Body of pancreas (tissue), 4 donors: ENCODE measurements around the gene CNOT6. TPM values are rescaled to one million over a fixed set of nuclear protein-coding genes. Genes with fewer than 3 reads are reported as not detected.
"Not testable (repeated sequence)": the region's sequence is repeated elsewhere in the genome, so short reads cannot be mapped to it uniquely, and the experiment has no call there.

Experiments
- ATAC-seq: fragments of 150-250 bp; one replicate; pipeline ENCODE4 v1.9.1; 2016
- DNase-seq, 4 donors: peaks; one replicate each; pipeline ENCODE4 v3.0.0-alpha.2; 2019
- H3K27ac ChIP-seq, 4 donors: fragments of 200-600 bp; sonication (generic); 1 replicate in 3 of 4; 2 replicates in 1 of 4; pipeline versions ENCODE4 v1.5.1 to v1.6.1; 2016 to 2019; ENCODE audit warnings: mild to moderate bottlenecking in 1 of 4, mixed read lengths in 1 of 4, moderate library complexity in 1 of 4
- H3K27me3 ChIP-seq, 2 donors: fragments of 200-600 bp; sonication (generic); one replicate each; pipeline ENCODE4 v1.6.0; 2016; ENCODE audit warnings: mild to moderate bottlenecking in 1 of 2
- H3K36me3 ChIP-seq, 2 donors: fragments of 200-600 bp; sonication (generic); replicated peaks in 1 of 2; 2 replicates each; pipeline ENCODE4 v1.5.1; 2016; ENCODE audit warnings: low read depth in 2 of 2; ENCODE audit not compliant: insufficient read depth in 1 of 2
- H3K4me1 ChIP-seq: fragments of 200-600 bp; sonication (generic); one replicate; pipeline ENCODE4 v1.6.0; 2016
- H3K4me3 ChIP-seq, 2 donors: fragments of 200-600 bp; sonication (generic); 1 replicate in 1 of 2; 2 replicates in 1 of 2; pipeline ENCODE4 v1.5.1; 2016 to 2019
- H3K9me3 ChIP-seq, 3 donors: fragments of 200-600 bp; sonication (generic); 1 replicate in 2 of 3; 2 replicates in 1 of 3; pipeline ENCODE4 v1.5.1; 2016
- POLR2A ChIP-seq, 3 donors: fragments of 450-650 bp; IDR thresholded peaks; one replicate each; pipeline ENCODE4 v1.6.1; 2016; ENCODE audit warnings: antibody characterized with exemption in 3 of 3, mild to moderate bottlenecking in 2 of 3
- WGBS, 2 donors: methylation state at CpG; one replicate each; pipeline ENCODE4 v1.1.5; 2017; 5-methylcytosine and 5-hydroxymethylcytosine counted together
- intact Hi-C: fragments of 100-400 bp; cut with DNase I; formaldehyde crosslinking; loops from one replicate; pipeline ENCODE4 v1.15.1; 2023
- total RNA-seq, 2 donors: library from RNA; depleted of rRNA; stranded (reverse); fragments of >200 nt; gene quantifications; one replicate each; pipeline ENCODE4 v1.1.0, GENCODE V29; 2016
- TF ChIP-seq, protein P1 (sequence below), 7 experiments: fragments of 450-650 bp in 4 of 7; fragments of 200-600 bp in 3 of 7; sonication (generic) in 3 of 7; IDR thresholded peaks; one replicate each; pipeline ENCODE4 v1.5.1; 2016 to 2019; ENCODE audit warnings: antibody characterized with exemption in 7 of 7

The CNOT6 gene
- total RNA-seq, 2 donors from 2014 or later, result 4.0 to 7.5 TPM

GRCh38 chr5:180498378-180498777, 4.2 kb downstream of the CNOT6 start:
- DNase-seq, result no peak
- Histone ChIP-seq H3K36me3 (no peaks in the 10 kb centered on the region), H3K27ac (no peak overlapping the region), H3K27me3 (no peaks in the 10 kb centered on the region), H3K4me3 (no peak overlapping the region), H3K9me3 (no peaks in the 10 kb centered on the region), H3K4me1 (peaks cover 21% of the 10 kb centered on the region)
- 77 to 93% methylated on average over 3 of the region's 3 CpGs for WGBS, 2 donors
- ATAC-seq, result no peak
- intact Hi-C loops, result no loop called here
- TF ChIP-seq POLR2A (IDR thresholded peaks at IDR 0.05), result no peak
- TF ChIP-seq, protein P1, sequence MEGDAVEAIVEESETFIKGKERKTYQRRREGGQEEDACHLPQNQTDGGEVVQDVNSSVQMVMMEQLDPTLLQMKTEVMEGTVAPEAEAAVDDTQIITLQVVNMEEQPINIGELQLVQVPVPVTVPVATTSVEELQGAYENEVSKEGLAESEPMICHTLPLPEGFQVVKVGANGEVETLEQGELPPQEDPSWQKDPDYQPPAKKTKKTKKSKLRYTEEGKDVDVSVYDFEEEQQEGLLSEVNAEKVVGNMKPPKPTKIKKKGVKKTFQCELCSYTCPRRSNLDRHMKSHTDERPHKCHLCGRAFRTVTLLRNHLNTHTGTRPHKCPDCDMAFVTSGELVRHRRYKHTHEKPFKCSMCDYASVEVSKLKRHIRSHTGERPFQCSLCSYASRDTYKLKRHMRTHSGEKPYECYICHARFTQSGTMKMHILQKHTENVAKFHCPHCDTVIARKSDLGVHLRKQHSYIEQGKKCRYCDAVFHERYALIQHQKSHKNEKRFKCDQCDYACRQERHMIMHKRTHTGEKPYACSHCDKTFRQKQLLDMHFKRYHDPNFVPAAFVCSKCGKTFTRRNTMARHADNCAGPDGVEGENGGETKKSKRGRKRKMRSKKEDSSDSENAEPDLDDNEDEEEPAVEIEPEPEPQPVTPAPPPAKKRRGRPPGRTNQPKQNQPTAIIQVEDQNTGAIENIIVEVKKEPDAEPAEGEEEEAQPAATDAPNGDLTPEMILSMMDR (IDR thresholded peaks at IDR 0.05), result no peak

GRCh38 chr5:180499684-180500083, 5.5 kb downstream of the CNOT6 start:
- Histone ChIP-seq H3K4me1 (peaks cover 24% of the 10 kb centered on the region), H3K36me3 (no peaks in the 10 kb centered on the region), H3K9me3 (no peaks in the 10 kb centered on the region), H3K27ac (no peak overlapping the region), H3K4me3 (no peak overlapping the region), H3K27me3 (no peaks in the 10 kb centered on the region)
- ATAC-seq (no peak), DNase-seq (no peak)
- no peak for TF ChIP-seq POLR2A (IDR thresholded peaks at IDR 0.05)
- TF ChIP-seq, protein P1 (IDR thresholded peaks at IDR 0.05), result no peak
- intact Hi-C loops, result no loop called here
- WGBS, 2 donors, result 51 to 52% methylated on average over 3 of the region's 3 CpGs

DNA sequence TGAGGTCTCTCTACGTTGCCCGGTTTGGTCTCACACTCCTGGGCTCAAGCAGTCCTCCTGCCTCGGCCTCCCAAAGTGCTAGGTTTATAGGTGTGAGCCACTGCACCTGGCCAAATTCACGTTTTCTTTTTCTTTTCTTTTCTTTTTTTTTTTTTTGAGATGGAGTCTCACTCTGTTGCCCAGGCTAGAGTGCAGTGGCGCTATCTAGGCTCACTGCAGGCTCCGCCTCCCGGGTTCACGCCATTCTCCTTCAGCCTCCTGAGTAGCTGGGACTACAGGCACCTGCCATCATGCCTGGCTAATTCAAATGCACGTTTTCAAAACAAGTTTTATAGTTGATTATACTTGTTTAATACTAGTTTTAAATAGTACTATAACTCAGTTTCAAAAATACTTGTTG, 6.1 kb downstream of the CNOT6 start:
- H3K27ac ChIP-seq, intact Hi-C loops, ATAC-seq, H3K27me3 ChIP-seq, H3K36me3 ChIP-seq, H3K4me3 ChIP-seq, H3K9me3 ChIP-seq, DNase-seq: not testable (repeated sequence)
- peaks cover 19% of the 10 kb centered on the region for H3K4me1 ChIP-seq
- 90% methylated on average over 9 of the region's 9 CpGs for WGBS, 2 donors

DNA sequence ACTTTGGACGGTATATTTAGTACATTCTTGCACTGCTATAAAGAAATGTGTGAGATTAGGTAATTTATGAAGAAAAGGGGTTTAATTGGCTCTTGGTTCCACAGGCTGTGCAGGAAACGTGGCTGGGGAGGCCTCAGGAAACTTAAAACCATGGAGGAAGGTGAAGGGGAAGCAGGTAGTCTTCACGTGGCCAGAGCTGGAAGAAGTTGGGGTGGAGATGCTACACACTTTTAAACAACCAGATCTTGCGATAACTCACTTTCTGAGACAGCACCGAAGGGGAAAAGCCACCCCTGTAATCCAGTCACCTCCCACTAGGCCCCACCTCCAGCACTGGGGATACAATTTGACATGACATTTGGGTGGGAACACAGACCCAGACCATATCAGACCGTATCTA, 13.5 kb downstream of the CNOT6 start:
- ATAC-seq, result no peak
- intact Hi-C loops, result no loop called here
- Histone ChIP-seq H3K27me3 (no peaks in the 10 kb centered on the region), H3K36me3 (no peaks in the 10 kb centered on the region), H3K9me3 (no peaks in the 10 kb centered on the region), H3K4me3 (no peak overlapping the region), H3K27ac (no peak overlapping the region), H3K4me1 (peaks cover 13% of the 10 kb centered on the region)
- TF ChIP-seq, protein P1 (IDR thresholded peaks at IDR 0.05), result no peak
- no peak for TF ChIP-seq POLR2A (IDR thresholded peaks at IDR 0.05)
- 66 to 80% methylated on average over 6 of the region's 6 CpGs for WGBS, 2 donors
- DNase-seq, result no peak

DNA sequence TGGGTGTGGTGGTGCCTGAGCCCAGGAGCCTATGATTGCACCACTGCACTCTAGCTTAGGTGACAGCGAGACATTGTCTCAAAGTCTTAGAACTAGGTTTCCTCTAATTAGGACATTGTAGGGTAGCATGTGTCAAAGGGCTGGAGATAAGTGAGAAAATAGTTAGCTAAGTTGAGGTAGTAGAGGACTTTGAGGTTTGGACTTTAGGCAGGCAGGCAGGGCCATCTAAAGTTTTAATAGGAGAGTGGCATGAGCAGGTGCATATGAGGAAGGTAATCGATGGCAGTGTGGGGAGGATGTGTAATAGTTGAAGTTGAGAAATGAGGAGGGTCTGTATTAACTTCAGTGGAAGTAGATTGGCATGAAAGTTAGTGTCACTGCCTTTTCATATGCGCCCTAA, 21.1 kb downstream of the CNOT6 start:
- no peak for DNase-seq
- TF ChIP-seq, protein P1 (IDR thresholded peaks at IDR 0.05), result no peak
- TF ChIP-seq POLR2A (IDR thresholded peaks at IDR 0.05), result no peak
- intact Hi-C loops, result no loop called here
- Histone ChIP-seq H3K9me3 (no peaks in the 10 kb centered on the region), H3K36me3 (no peaks in the 10 kb centered on the region), H3K4me3 (no peak overlapping the region), H3K27me3 (no peaks in the 10 kb centered on the region), H3K27ac (no peak overlapping the region), H3K4me1 (no peaks in the 10 kb centered on the region)
- no peak for ATAC-seq
- 88 to 96% methylated on average over 3 of the region's 3 CpGs for WGBS, 2 donors

- H3K27ac ChIP-seq, H3K9me3 ChIP-seq, H3K36me3 ChIP-seq, intact Hi-C loops, H3K4me3 ChIP-seq, H3K27me3 ChIP-seq, ATAC-seq, H3K4me1 ChIP-seq, DNase-seq: not testable (repeated sequence)
- 96 to 97% methylated on average over 7 of the region's 7 CpGs for WGBS, 2 donors
Observed at GRCh38 chr5:180515974-180516373, 21.8 kb downstream of the CNOT6 start.
